Measurements from ENCODE around the gene ANGPTL5. TPM values are rescaled to one million over a fixed set of nuclear protein-coding genes. Genes with fewer than 3 reads are reported as not detected.

ANGPTL5 gene
- total and polyA plus RNA-seq, 9 of the 15 experiments (the other 6 are each of a cell fraction or from before 2014, with no cell fraction given), result 0.03 TPM; not detected in 8

- no peak overlapping the region for H3K4me2 ChIP-seq (ENCODE audit: insufficient read depth, low read length)
- no peaks in the 10 kb centered on the region for H3K79me2 ChIP-seq (ENCODE audit: control insufficient read depth, insufficient read depth, low read length)
- H3K9me1 ChIP-seq (ENCODE audit: control insufficient read depth, insufficient read depth, low read length), result no peaks in the 10 kb centered on the region
- no peaks in the 10 kb centered on the region for H3K4me1 ChIP-seq (replicated peaks in 1 of 2; ENCODE audit: control insufficient read depth in 2 of 2, insufficient read depth in 2 of 2, low read length in 2 of 2)
- no peak overlapping the region for H3K27ac ChIP-seq (ENCODE audit: extremely low read depth, low read depth, low read length)
- H3K27me3 ChIP-seq (ENCODE audit: control insufficient read depth in 2 of 2, insufficient read depth in 2 of 2, low read length in 2 of 2), result no peaks in the 10 kb centered on the region
- 0% methylated on average over 1 of the region's 1 CpG for WGBS (ENCODE audit: insufficient coverage, low coverage, missing lambda C conversion rate)
- FAIRE-seq (no peak), DNase-seq (ENCODE audit: extremely low read depth in 1 of 4, low spot score in 3 of 4) (no peak), ATAC-seq (no peak)
- BruUV-seq (replicated peaks), result no TSS peak
- in situ Hi-C loops (cut with MboI) (no loop called here), intact Hi-C loops (cut with micrococcal nuclease) (no loop called here)
- H3K36me3 ChIP-seq (ENCODE audit: control insufficient read depth, insufficient read depth, low read length), result no peaks in the 10 kb centered on the region
- H3K9ac ChIP-seq (ENCODE audit: insufficient read depth in 1 of 2, low read depth in 2 of 2, low read length in 2 of 2), result no peak overlapping the region
- CTCF ChIA-PET (ENCODE audit: low intra/inter-chr PET ratio), result no interaction called here
- H3K4me3 ChIP-seq, result no peak overlapping the region
- no peaks in the 10 kb centered on the region for H3K9me3 ChIP-seq (replicated peaks; ENCODE audit: control insufficient read depth, insufficient read depth, low read depth, low read length)
- no peak overlapping the region for H2AFZ ChIP-seq (ENCODE audit: low read depth, low read length)
- POLR2A ChIA-PET, result interaction anchor here (0.6 kb wide), 1 partner anchor 662 kb away, joined by 3 read pairs; no protein-coding TSS in a partner anchor
- H4K20me1 ChIP-seq (replicated peaks; ENCODE audit: control insufficient read depth, insufficient read depth, low read length), result no peaks in the 10 kb centered on the region
- TF ChIP-seq ELK1 (CRISPR knock-in tag; IDR thresholded peaks at IDR 0.05), result no peak
- TF ChIP-seq LEF1 (IDR thresholded peaks at IDR 0.05), result no peak
- no peak for TF ChIP-seq NR2C1 (IDR thresholded peaks at IDR 0.05)
- TF ChIP-seq NR2C1 (tag; IDR thresholded peaks at IDR 0.05), result no peak
- TF ChIP-seq ZNF586 (CRISPR knock-in tag; conservative IDR thresholded peaks at IDR 0.05), result no peak
These were observed 43.9 kb upstream of the ANGPTL5 start for GRCh38 chr11:101960231-101960630.

- 0% methylated on average over 4 of the region's 5 CpGs for WGBS (ENCODE audit: insufficient coverage, low coverage, missing lambda C conversion rate)
- Histone ChIP-seq H4K20me1 (replicated peaks; ENCODE audit: control insufficient read depth, insufficient read depth, low read length) (no peaks in the 10 kb centered on the region), H3K9me1 (ENCODE audit: control insufficient read depth, insufficient read depth, low read length) (no peaks in the 10 kb centered on the region), H3K9ac (ENCODE audit: insufficient read depth in 1 of 2, low read depth in 2 of 2, low read length in 2 of 2) (no peak overlapping the region), H3K27me3 (ENCODE audit: control insufficient read depth in 2 of 2, insufficient read depth in 2 of 2, low read length in 2 of 2) (no peaks in the 10 kb centered on the region), H3K79me2 (ENCODE audit: control insufficient read depth, insufficient read depth, low read length) (no peaks in the 10 kb centered on the region), H3K27ac (ENCODE audit: extremely low read depth, low read depth, low read length) (no peak overlapping the region), H2AFZ (ENCODE audit: low read depth, low read length) (no peak overlapping the region), H3K9me3 (replicated peaks; ENCODE audit: control insufficient read depth, insufficient read depth, low read depth, low read length) (no peaks in the 10 kb centered on the region), H3K4me3 (no peak overlapping the region), H3K4me1 (replicated peaks in 1 of 2; ENCODE audit: control insufficient read depth in 2 of 2, insufficient read depth in 2 of 2, low read length in 2 of 2) (no peaks in the 10 kb centered on the region), H3K36me3 (ENCODE audit: control insufficient read depth, insufficient read depth, low read length) (no peaks in the 10 kb centered on the region), H3K4me2 (ENCODE audit: insufficient read depth, low read length) (no peak overlapping the region)
- DNase-seq (ENCODE audit: extremely low read depth in 1 of 4, low spot score in 3 of 4) (no peak), FAIRE-seq (no peak), ATAC-seq (no peak)
- POLR2A ChIA-PET, result no interaction called here
- intact Hi-C loops (cut with micrococcal nuclease) (no loop called here), in situ Hi-C loops (cut with MboI) (no loop called here)
- BruUV-seq (replicated peaks), result no TSS peak
- CTCF ChIA-PET (ENCODE audit: low intra/inter-chr PET ratio), result no interaction called here
- TF ChIP-seq ZNF253 (CRISPR knock-in tag; conservative IDR thresholded peaks at IDR 0.05) (no peak), BCOR (IDR thresholded peaks at IDR 0.05) (no peak), ZNF274 (IDR thresholded peaks at IDR 0.05; ENCODE audit: borderline replicate concordance, low read depth, low read length) (no peak), POLR2AphosphoS5 (IDR thresholded peaks at IDR 0.05; ENCODE audit: control insufficient read depth, insufficient read depth, low read depth, low read length) (no peak), BRD9 (IDR thresholded peaks at IDR 0.05; ENCODE audit: low read depth, partially characterized antibody) (no peak), ARID4B (CRISPR knock-in tag; IDR thresholded peaks at IDR 0.05) (no peak), RFX7 (CRISPR knock-in tag; IDR thresholded peaks at IDR 0.05) (no peak), TAF15 (IDR thresholded peaks at IDR 0.05; ENCODE audit: low read depth, low read length) (no peak)
These were observed 39.4 kb upstream of the ANGPTL5 start for GRCh38 chr11:101955701-101956100.
